NT2/D1 (cell line): ENCODE results near the gene HEG1.

ENCODE experiments used
- DNase-seq: peaks from one replicate; pipeline ENCODE4 v3.0.0-alpha.2; 2011; ENCODE audit warnings: low read depth, low spot score
- H3K27me3 ChIP-seq: 2 replicates; pipeline ENCODE4 v1.6.0; 2011; ENCODE audit warnings: mild to moderate bottlenecking; ENCODE audit not compliant: insufficient read length, insufficient read depth
- H3K36me3 ChIP-seq: 2 replicates; pipeline ENCODE4 v1.6.1; 2011; ENCODE audit warnings: mild to moderate bottlenecking, low read length, mixed read lengths; ENCODE audit not compliant: insufficient read depth, insufficient read length
- H3K4me1 ChIP-seq: 2 replicates; pipeline ENCODE4 v1.5.1; 2011; ENCODE audit not compliant: insufficient read depth, insufficient read length
- H3K4me3 ChIP-seq: 2 replicates; pipeline ENCODE4 v1.5.1; 2011; ENCODE audit warnings: low read depth; ENCODE audit not compliant: insufficient read length
- H3K9ac ChIP-seq: 2 replicates; pipeline ENCODE4 v1.6.0; 2011; ENCODE audit warnings: low read depth; ENCODE audit not compliant: insufficient read length
- H3K9me3 ChIP-seq: 2 replicates; pipeline ENCODE4 v1.5.1; 2011; ENCODE audit warnings: mild to moderate bottlenecking, low read length; ENCODE audit not compliant: insufficient read depth
- SUZ12 ChIP-seq: IDR thresholded peaks from 2 replicates; pipeline ENCODE4 v1.6.1; 2011; ENCODE audit not compliant: insufficient read length, insufficient read depth; ENCODE audit errors: extremely low read depth
- YY1 ChIP-seq: IDR thresholded peaks from 2 replicates; pipeline ENCODE4 v1.6.1; 2011; ENCODE audit not compliant: insufficient read length, insufficient read depth
- ZNF274 ChIP-seq: IDR thresholded peaks from 2 replicates; pipeline ENCODE4 v1.6.1; 2011; ENCODE audit warnings: mild to moderate bottlenecking, low read depth, low read length

Gene HEG1

GRCh38 chr3:124918524-124918923, 137.3 kb downstream of the HEG1 start:
- no peaks in the 10 kb centered on the region for H3K4me1 ChIP-seq
- DNase-seq, result no peak
- no peaks in the 10 kb centered on the region for H3K9me3 ChIP-seq
- H3K9ac ChIP-seq, result no peak overlapping the region
- H3K36me3 ChIP-seq, result no peaks in the 10 kb centered on the region
- no peaks in the 10 kb centered on the region for H3K27me3 ChIP-seq
- no peak for TF ChIP-seq SUZ12
- TF ChIP-seq YY1, result no peak
- no peak for TF ChIP-seq ZNF274
- H3K4me3 ChIP-seq, result no peak overlapping the region

- Histone ChIP-seq H3K4me1 (no peaks in the 10 kb centered on the region), H3K9ac (no peak overlapping the region), H3K4me3 (no peak overlapping the region), H3K36me3 (no peaks in the 10 kb centered on the region), H3K27me3 (no peaks in the 10 kb centered on the region), H3K9me3 (no peaks in the 10 kb centered on the region)
- no peak for DNase-seq
- no peak for TF ChIP-seq ZNF274
- no peak for TF ChIP-seq YY1
- TF ChIP-seq SUZ12, result no peak
Measured at GRCh38 chr3:124916837-124917409, 138.9 kb downstream of the HEG1 start.
